GM18870 (cell line): ENCODE measurements around the gene GPT2.
"Not testable (repeated sequence)": the region's sequence is repeated elsewhere in the genome, so short reads cannot be mapped to it uniquely, and the experiment has no call there.

Experiments
- ATAC-seq: cut with Tn5 transposase; IDR thresholded peaks from one replicate; pipeline ENCODE4 v1.9.1; 2021; ENCODE audit warnings: moderate library complexity; ENCODE audit not compliant: unreplicated experiment

The GPT2 gene

GRCh38 chr16:46862555-46863447, 21.4 kb upstream of the GPT2 start:
- ATAC-seq, result no peak

- no peak for ATAC-seq
Observed at GRCh38 chr16:46866286-46866685, 17.9 kb upstream of the GPT2 start.

DNA sequence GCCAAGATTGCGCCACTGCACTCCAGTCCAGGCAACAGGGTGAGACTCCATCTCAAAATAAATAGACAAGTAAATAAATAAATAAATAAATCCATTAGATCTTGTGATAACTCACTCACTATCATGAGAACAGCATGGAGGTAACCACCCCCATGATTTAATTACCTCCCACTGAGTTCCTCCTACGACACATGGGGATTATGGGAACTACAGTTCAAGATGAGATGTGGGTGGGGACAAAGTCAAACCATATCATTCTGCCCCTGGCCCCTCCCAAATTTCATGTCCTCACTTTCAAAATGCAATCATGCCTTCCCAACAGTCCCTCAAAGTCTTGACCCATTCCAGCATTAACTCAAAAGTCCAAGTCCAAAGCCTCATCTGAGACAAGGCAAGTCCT, 16.7 kb upstream of the GPT2 start:
- ATAC-seq, result not testable (repeated sequence)

DNA sequence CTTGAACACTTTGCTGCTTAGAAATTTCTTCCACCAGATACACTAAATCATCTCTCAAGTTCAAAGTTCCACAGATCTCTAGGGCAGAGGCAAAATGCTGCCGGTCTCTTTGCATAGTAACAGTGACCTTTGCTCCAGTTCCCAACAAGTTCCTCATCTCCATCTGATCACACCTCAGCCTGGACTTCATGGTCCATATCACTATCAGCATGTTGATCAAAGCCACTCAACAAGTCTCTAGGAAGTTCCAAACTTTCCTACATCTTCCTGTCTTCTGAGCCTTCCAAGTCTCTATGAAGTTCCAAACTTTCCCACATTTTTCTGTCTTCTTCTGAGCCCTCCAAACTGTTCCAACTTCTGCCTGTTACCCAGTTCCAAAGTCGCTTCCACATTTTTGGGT, 15.3 kb upstream of the GPT2 start:
- ATAC-seq, result not testable (repeated sequence)

DNA sequence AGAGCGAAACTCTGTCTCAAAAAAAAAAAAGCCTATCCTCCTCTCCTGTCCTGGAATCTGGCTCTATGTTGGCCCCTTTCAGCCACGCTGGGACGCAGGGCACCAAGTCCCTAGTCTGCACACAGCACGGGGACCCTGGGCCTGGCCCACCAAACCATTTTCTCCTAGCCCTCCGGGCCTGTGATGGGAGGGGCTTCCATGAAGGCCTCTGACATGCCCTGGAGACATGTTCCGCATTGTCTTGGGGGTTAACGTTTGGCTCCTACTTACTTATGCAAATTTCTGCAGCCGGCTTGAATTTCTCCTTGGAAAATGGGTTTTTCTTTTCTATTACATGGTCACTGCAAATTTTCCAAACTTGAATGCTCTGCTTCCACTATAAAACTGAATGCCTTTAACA, 12.6 kb upstream of the GPT2 start:
- no peak for ATAC-seq

- ATAC-seq, result no peak
Observed at GRCh38 chr16:46873201-46873600, 11.0 kb upstream of the GPT2 start.

GRCh38 chr16:46875243-46875642, 8.9 kb upstream of the GPT2 start:
- no peak for ATAC-seq

- ATAC-seq, result no peak
Observed at GRCh38 chr16:46882304-46882939, 1.7 kb upstream of the GPT2 start.

DNA sequence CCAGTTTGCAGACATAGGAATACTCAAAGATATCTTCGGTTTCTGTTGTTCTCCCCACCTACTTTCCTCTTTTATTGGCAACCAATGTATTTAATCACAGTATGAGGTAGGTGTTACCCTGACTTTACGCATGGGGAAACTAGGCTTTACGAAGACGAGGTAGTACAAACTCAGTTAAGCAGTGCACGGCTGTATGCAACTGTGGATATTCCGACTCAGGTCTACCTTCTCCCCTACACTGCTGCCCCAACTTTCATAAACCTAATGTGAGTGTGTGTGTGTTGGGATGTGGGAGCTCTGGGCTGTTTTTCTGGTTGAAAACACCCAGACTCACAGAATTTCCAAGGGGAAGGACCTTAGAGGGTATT, 1.2 kb upstream of the GPT2 start:
- no peak for ATAC-seq

GRCh38 chr16:46883353-46883689, 841 bp upstream of the GPT2 start:
- ATAC-seq, result no peak

DNA sequence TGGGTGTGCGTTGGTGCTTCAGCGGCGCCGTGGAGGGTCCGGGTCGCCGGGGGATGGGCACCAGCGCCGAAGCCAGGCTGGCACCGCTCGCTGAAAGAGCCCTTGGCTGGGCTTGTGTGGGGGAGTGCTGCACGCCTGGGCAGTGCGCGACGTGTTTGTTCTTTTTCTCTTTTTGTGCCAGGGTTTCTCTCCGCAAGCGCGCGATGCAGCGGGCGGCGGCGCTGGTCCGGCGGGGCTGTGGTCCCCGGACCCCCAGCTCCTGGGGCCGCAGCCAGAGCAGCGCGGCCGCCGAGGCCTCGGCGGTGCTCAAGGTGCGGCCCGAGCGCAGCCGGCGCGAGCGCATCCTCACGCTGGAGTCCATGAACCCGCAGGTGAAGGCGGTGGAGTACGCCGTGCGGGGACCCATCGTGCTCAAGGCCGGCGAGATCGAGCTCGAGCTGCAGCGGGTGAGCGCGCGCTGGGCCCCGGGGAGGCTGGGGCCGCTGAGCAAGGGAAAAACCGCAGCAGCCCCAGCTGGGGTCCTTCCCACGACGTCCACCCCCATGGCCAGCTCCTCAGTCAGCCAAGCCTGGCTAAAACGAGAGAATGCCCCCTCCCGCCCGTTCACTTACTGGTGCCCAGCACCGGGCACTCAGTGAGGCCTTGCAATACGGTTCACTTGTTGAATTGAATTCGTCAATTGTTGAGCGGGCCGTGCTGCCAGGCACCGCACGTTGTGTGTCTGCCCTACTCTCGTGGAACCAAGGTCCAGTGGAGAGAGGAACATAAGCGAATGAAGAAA, 541 bp downstream of the GPT2 start:
- peak; percentile 0 for ATAC-seq

GRCh38 chr16:46885960-46886763, 2.0 kb downstream of the GPT2 start:
- ATAC-seq, result no peak

GRCh38 chr16:46886764-46887523, 2.8 kb downstream of the GPT2 start:
- no peak for ATAC-seq

DNA sequence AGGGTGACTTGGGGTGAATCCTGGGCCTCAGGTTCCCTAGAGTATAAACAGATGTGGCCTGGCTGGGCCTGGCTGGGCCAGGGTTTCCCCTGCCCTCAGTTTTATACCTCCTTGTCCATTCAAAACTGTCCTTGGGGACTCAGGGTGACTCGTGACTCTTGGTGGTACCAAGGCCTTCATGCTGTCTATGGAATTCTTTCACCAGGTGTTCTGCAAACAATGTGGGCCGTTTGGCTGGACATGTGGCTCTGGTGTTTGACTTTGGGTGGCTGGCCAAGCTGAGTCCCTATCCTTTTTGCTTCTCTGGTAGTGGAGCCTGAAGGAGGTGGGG, 3.3 kb downstream of the GPT2 start:
- no peak for ATAC-seq

DNA sequence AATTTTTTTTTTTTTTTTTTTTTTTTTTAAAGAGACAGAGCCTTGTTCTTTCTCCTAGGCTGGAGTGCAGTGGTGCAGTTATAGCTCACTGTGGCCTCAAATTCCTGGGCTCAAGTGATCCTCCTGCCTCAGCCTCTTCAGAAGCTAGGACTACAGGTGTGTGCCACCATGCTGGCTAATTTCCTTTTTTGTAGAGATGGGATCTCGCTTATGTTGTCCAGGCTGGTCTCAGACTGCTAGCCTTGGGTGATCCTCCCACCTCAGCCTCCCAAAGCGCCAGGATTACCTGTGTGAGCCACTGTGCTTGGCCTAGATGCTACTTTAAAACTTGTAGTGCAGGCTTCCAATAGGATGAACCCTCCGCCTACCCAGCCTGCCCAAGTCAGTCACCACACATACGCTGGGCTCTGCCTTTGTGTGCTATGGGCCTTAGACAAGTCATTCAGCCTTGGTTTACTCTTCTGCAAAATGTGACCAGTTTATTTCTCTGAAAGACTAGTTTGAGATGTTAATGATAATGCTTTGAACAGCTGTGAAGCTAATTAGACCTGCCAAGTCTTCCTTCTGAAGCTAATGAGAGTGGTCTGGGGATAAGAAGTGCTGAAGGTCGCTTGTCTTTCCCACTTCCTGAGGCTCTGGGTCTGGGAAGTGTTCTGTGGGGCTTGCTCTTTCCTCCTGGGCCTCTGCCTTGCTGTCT, 5.2 kb downstream of the GPT2 start:
- ATAC-seq, result no peak

- ATAC-seq, result no peak
Observed at GRCh38 chr16:46889942-46890300, 5.8 kb downstream of the GPT2 start.

DNA sequence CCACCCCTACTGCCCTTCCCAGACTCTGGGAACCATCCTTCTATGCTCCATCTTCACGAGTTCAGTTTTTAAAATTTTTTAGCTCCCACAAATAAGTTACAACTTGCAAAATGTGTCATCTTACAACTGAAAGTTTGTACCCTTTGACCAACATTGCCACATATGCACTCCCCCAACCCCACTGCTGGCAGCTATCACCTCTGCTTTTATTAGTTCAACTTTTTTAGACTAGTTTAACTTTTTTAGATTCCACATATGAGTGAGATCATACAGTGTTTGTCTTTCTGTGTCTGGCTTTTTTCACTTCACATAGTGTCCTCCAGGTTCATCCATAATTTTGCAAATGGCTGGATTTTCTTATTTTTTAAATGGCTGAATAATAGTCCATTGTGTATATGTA, 7.7 kb downstream of the GPT2 start:
- no peak for ATAC-seq

DNA sequence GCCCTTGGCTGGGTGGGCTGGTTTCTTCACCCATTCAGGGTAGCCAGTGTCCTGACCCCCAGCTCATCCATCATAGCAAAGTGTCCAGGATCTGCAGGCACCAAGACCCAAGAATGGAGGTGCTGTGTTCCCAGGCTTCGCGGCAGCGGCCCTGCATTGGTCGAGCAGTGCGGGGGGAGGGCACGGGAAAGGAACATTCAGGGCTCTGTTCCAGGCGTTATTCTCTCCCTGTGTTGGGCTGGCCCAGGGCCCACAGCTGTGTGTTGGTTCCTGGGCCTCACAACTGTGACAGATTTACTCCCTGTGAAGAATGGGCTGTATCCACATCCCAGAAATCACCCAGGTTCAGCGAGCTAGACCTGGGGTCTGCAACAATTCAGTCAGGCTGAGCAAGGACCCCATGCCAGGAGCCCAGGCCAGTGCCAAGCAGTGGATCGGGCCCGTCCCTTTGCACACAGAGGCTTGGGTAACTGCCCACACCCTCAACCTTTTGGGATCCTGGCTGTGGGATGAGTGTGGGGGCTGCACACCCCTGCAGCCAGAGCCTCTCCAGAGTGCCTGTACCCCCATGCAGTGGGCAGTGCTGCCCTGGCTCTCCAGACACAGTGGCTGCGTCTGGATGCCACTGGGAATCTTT, 10.0 kb downstream of the GPT2 start:
- no peak for ATAC-seq
